Ovary (tissue), 9 donors: ENCODE results near the gene RAB10. TPM values are rescaled to one million over a fixed set of nuclear protein-coding genes. Genes with fewer than 3 reads are reported as not detected.

Source experiments
- DNase-seq, 5 donors: peaks; one replicate each; pipeline ENCODE4 v3.0.0-alpha.2; 2019 to 2020
- H3K27ac ChIP-seq, 2 donors: fragments of 200-600 bp; one replicate each; pipeline versions ENCODE4 v1.5.1 to v1.8.0; 2019 to 2022
- H3K27me3 ChIP-seq: fragments of 200-600 bp; one replicate; pipeline ENCODE4 v1.8.0; 2022
- H3K36me3 ChIP-seq: fragments of 200-600 bp; sonication (generic); one replicate; pipeline ENCODE4 v1.5.1; 2019
- H3K4me1 ChIP-seq: one replicate; pipeline ENCODE4 v1.8.1; 2013; ENCODE audit warnings: mild to moderate bottlenecking, moderate library complexity; ENCODE audit not compliant: insufficient read depth
- H3K4me3 ChIP-seq: fragments of 200-600 bp; sonication (generic); one replicate; pipeline ENCODE4 v1.5.1; 2017
- H3K9me3 ChIP-seq, 2 donors: fragments of 200-600 bp in 1 of 2; sonication (generic) in 1 of 2; one replicate each; pipeline versions ENCODE4 v1.5.1 to v1.8.1; 2013 to 2019; ENCODE audit warnings: mild to moderate bottlenecking in 1 of 2, moderate library complexity in 1 of 2
- CTCF ChIP-seq, 3 donors: fragments of 450-650 bp in 2 of 3; fragments of 200-600 bp in 1 of 3; IDR thresholded peaks; one replicate each; pipeline versions ENCODE4 v1.5.1 to v1.8.0; 2016 to 2022; ENCODE audit warnings: antibody characterized with exemption in 3 of 3, mild to moderate bottlenecking in 1 of 3
- EP300 ChIP-seq: sonication (generic); formaldehyde crosslinking; IDR thresholded peaks from one replicate; pipeline ENCODE4 v1.6.1; 2017; ENCODE audit warnings: antibody characterized with exemption
- POLR2A ChIP-seq: fragments of 450-650 bp; IDR thresholded peaks from one replicate; pipeline ENCODE4 v1.6.1; 2017; ENCODE audit warnings: antibody characterized with exemption, mild to moderate bottlenecking, moderate library complexity
- WGBS, 3 donors: extraction: QIAGEN DNeasy Blood & Tissue Kit in 1 of 3; methylation state at CpG; one replicate each; pipeline versions ENCODE4 v1.1.5 to v1.1.7; 2013 to 2017; 5-methylcytosine and 5-hydroxymethylcytosine counted together
- intact Hi-C, 4 donors: fragments of 100-400 bp; cut with DNase I; formaldehyde crosslinking; loops; one replicate each; pipeline versions ENCODE4 v1.11.0 to v1.15.1; 2022 to 2023
- polyA plus RNA-seq, 2 donors: library from polyadenylated mRNA; stranded (reverse); fragments of 200-250 nt in 1 of 2; fragments of 350-450 nt in 1 of 2; fragmentation: Illumina TruSeq in 1 of 2; extraction: RNeasy Lipid Tissue Mini Kit (QIAGEN cat#74804) in 1 of 2; gene quantifications; one replicate each; pipeline ENCODE4 v1.2.3, GENCODE V29; 2013 to 2014
- total RNA-seq, 7 donors: library from RNA; depleted of rRNA in 2 of 7; stranded (reverse); fragments of >200 nt in 2 of 7; fragmentation: NEBNext Ultra II Directional in 3 of 7; extraction: Animal tissue kit (Norgen Biotek cat#: 25700) in 3 of 7; gene quantifications; one replicate each; pipeline versions ENCODE4 v1.1.0 to v1.2.4, GENCODE V29; 2016 to 2023
- donor health status: DM: no; HTN: no; CAD: no; lungs with moderate emphysema.
- donor health status: DM: no; HTN: no; CAD: no.
- donor health status: Bipolar disorder and iron deficiency.
- donor health status: DM: yes; HTN: yes; CAD: no.
- donor health status: DM: no; HTN: no; CAD: no.
- donor health status: DM: yes; HTN: yes; CAD: no.

RAB10 gene
- total and polyA plus RNA-seq, 9 donors, result 37.6 to 112 (median 93.6) TPM

GRCh38 chr2:26043109-26043508 lies 9.2 kb downstream of the RAB10 start:
- Histone ChIP-seq H3K36me3 (no peaks in the 10 kb centered on the region), H3K27ac (no peak overlapping the region), H3K9me3 (no peaks in the 10 kb centered on the region), H3K4me1 (peaks cover 4% of the 10 kb centered on the region), H3K27me3 (no peaks in the 10 kb centered on the region), H3K4me3 (no peak overlapping the region)
- intact Hi-C loops, result no loop called here
- TF ChIP-seq EP300 (no peak), CTCF (IDR thresholded peaks at IDR 0.05) (no peak), POLR2A (no peak)
- WGBS, 3 donors, result 92 to 97% (median 96%) methylated on average over 5 of the region's 5 CpGs
- no peak for DNase-seq

- Histone ChIP-seq H3K4me3 (no peak overlapping the region), H3K27ac (no peak overlapping the region), H3K4me1 (peaks cover 4% of the 10 kb centered on the region), H3K27me3 (no peaks in the 10 kb centered on the region), H3K9me3 (no peaks in the 10 kb centered on the region), H3K36me3 (no peaks in the 10 kb centered on the region)
- 46 to 57% (median 53%) methylated on average over 8 of the region's 8 CpGs for WGBS, 3 donors
- no peak for TF ChIP-seq CTCF (IDR thresholded peaks at IDR 0.05)
- TF ChIP-seq POLR2A, result no peak
- TF ChIP-seq EP300, result no peak
- intact Hi-C loops, result no loop called here
- peak in 2 of 5 donors; percentile 18 to 28 for DNase-seq
Observed at GRCh38 chr2:26043862-26044696, 10.2 kb downstream of the RAB10 start.

GRCh38 chr2:26048791-26049190 lies 14.9 kb downstream of the RAB10 start:
- H3K4me1 ChIP-seq, result peaks cover 8% of the 10 kb centered on the region
- TF ChIP-seq CTCF (IDR thresholded peaks at IDR 0.05), result no peak
- no peak overlapping the region for H3K27ac ChIP-seq
- intact Hi-C loops, result no loop called here
- no peaks in the 10 kb centered on the region for H3K27me3 ChIP-seq
- H3K4me3 ChIP-seq, result no peak overlapping the region
- no peak for DNase-seq
- no peaks in the 10 kb centered on the region for H3K36me3 ChIP-seq
- 61 to 84% (median 75%) methylated on average over 3 of the region's 3 CpGs for WGBS, 3 donors
- no peaks in the 10 kb centered on the region for H3K9me3 ChIP-seq

- Histone ChIP-seq H3K27ac (no peak overlapping the region), H3K36me3 (no peaks in the 10 kb centered on the region), H3K4me1 (peaks cover 7% of the 10 kb centered on the region), H3K9me3 (no peaks in the 10 kb centered on the region), H3K27me3 (no peaks in the 10 kb centered on the region), H3K4me3 (no peak overlapping the region)
- 92 to 100% (median 100%) methylated on average over 1 of the region's 1 CpG for WGBS, 3 donors
- intact Hi-C loops, result no loop called here
- TF ChIP-seq EP300 (no peak), POLR2A (no peak), CTCF (IDR thresholded peaks at IDR 0.05) (no peak)
- no peak for DNase-seq
Observed at GRCh38 chr2:26049641-26050040, 15.8 kb downstream of the RAB10 start.
